HG03039 (cell line): Measurements from ENCODE around the gene OR4Q3.
"Not testable (repeated sequence)": the region's sequence is repeated elsewhere in the genome, so short reads cannot be mapped to it uniquely, and the experiment has no call there.

Experiments
- ATAC-seq: cut with Tn5 transposase; IDR thresholded peaks from one replicate; pipeline ENCODE4 v1.9.1; 2021; ENCODE audit warnings: mild to moderate bottlenecking, moderate library complexity; ENCODE audit not compliant: unreplicated experiment

OR4Q3 gene

GRCh38 chr14:19743256-19743655 is at the start of gene OR4Q3:
Gene OR4Q3, plus strand, starts transcription at chr14:19743571.
- no peak for ATAC-seq

- no peak for ATAC-seq
Observed at GRCh38 chr14:19729359-19729758, 14.0 kb upstream of the OR4Q3 start.

GRCh38 chr14:19729763-19730162 is 13.6 kb upstream of the OR4Q3 start:
- ATAC-seq: no peak

GRCh38 chr14:19733893-19734292 is 9.5 kb upstream of the OR4Q3 start:
- not testable (repeated sequence) for ATAC-seq

- ATAC-seq: not testable (repeated sequence)
Observed at GRCh38 chr14:19752316-19752715, 8.9 kb downstream of the OR4Q3 start.

GRCh38 chr14:19754172-19754571 is 10.8 kb downstream of the OR4Q3 start:
- ATAC-seq: no peak

GRCh38 chr14:19771491-19771890 is 28.1 kb downstream of the OR4Q3 start:
- ATAC-seq: not testable (repeated sequence)

GRCh38 chr14:19771895-19772430 is 28.6 kb downstream of the OR4Q3 start:
- ATAC-seq: no peak

- ATAC-seq: not testable (repeated sequence)
Observed at GRCh38 chr14:19772454-19772853, 29.1 kb downstream of the OR4Q3 start.

- ATAC-seq: not testable (repeated sequence)
Observed at GRCh38 chr14:19773204-19773603, 29.8 kb downstream of the OR4Q3 start, which contains the start of gene OR4M1. Gene OR4M1, plus strand, starts transcription at chr14:19773504. Its CDS starts 6,819 bp downstream, at chr14:19780323.

- ATAC-seq: no peak
Observed at GRCh38 chr14:19775587-19775986, 32.2 kb downstream of the OR4Q3 start.

GRCh38 chr14:19785848-19786247 is 42.5 kb downstream of the OR4Q3 start:
- not testable (repeated sequence) for ATAC-seq

GRCh38 chr14:19787318-19787717 is 43.9 kb downstream of the OR4Q3 start:
- ATAC-seq: not testable (repeated sequence)

- ATAC-seq: not testable (repeated sequence)
Observed at GRCh38 chr14:19788150-19788549, 44.8 kb downstream of the OR4Q3 start.

- not testable (repeated sequence) for ATAC-seq
Observed at GRCh38 chr14:19796520-19797108, 53.2 kb downstream of the OR4Q3 start.
